GM23338 (cell line): Measurements from ENCODE around the gene SRCIN1. TPM values are rescaled to one million over a fixed set of nuclear protein-coding genes. Genes with fewer than 3 reads are reported as not detected.

ENCODE experiments used
- ATAC-seq: fragments of 200-7000 bp; cut with Tn5 transposase; 3 replicates; pipeline ENCODE4 v1.9.1; 2020
- DNase-seq: peaks from one replicate; pipeline ENCODE4 v3.0.0-alpha.2; 2015; ENCODE audit warnings: low spot score
- H2AFZ ChIP-seq: fragments of 200-600 bp; sonication (generic); 2 replicates; pipeline ENCODE4 v1.8.0; 2016; ENCODE audit warnings: antibody characterized with exemption, mild to moderate bottlenecking, moderate library complexity
- H3F3A ChIP-seq: fragments of 200-600 bp; sonication (generic); replicated peaks from 2 replicates; pipeline ENCODE4 v1.8.0; 2017; ENCODE audit warnings: antibody characterized with exemption, mixed run types, low read depth
- H3K27ac ChIP-seq: fragments of 200-600 bp; sonication (generic); 2 replicates; pipeline ENCODE4 v1.6.1; 2016; ENCODE audit warnings: low read depth
- H3K27me3 ChIP-seq: fragments of 200-600 bp; sonication (generic); 2 replicates; pipeline ENCODE4 v1.8.0; 2016; ENCODE audit warnings: mild to moderate bottlenecking, mixed run types, moderate library complexity; ENCODE audit not compliant: insufficient read depth
- H3K36me3 ChIP-seq: fragments of 200-600 bp; sonication (generic); 2 replicates; pipeline ENCODE4 v1.8.0; 2016; ENCODE audit warnings: mild to moderate bottlenecking; ENCODE audit not compliant: insufficient read depth
- H3K4me1 ChIP-seq: fragments of 200-600 bp; sonication (generic); 2 replicates; pipeline ENCODE4 v1.8.0; 2016; ENCODE audit warnings: mild to moderate bottlenecking, moderate library complexity; ENCODE audit not compliant: insufficient read depth
- H3K4me2 ChIP-seq: fragments of 200-600 bp; sonication (generic); 2 replicates; pipeline ENCODE4 v1.7.1; 2017; ENCODE audit warnings: mixed run types
- H3K4me3 ChIP-seq: fragments of 200-600 bp; sonication (generic); 2 replicates; pipeline ENCODE4 v1.6.1; 2016; ENCODE audit warnings: mixed run types
- H3K79me2 ChIP-seq: fragments of 200-600 bp; sonication (generic); replicated peaks from 2 replicates; pipeline ENCODE4 v1.8.0; 2017; ENCODE audit warnings: mild to moderate bottlenecking; ENCODE audit not compliant: insufficient read depth
- H3K9me2 ChIP-seq: fragments of 200-600 bp; sonication (generic); 2 replicates; pipeline ENCODE4 v1.8.0; 2017; ENCODE audit not compliant: insufficient read depth
- H4K20me1 ChIP-seq: fragments of 200-600 bp; sonication (generic); replicated peaks from 2 replicates; pipeline ENCODE4 v1.8.0; 2017; ENCODE audit warnings: mild to moderate bottlenecking; ENCODE audit not compliant: insufficient read depth
- H3K27ac Mint-ChIP-seq: 2 replicates; pipeline ENCODE4 v1.8.0; 2020; ENCODE audit warnings: inconsistent platforms, mild to moderate bottlenecking, moderate library complexity, mixed read lengths
- H3K27me3 Mint-ChIP-seq: 3 replicates; pipeline ENCODE4 v1.8.0; 2022; ENCODE audit warnings: low read depth, mild to moderate bottlenecking, moderate library complexity, mixed read lengths, inconsistent platforms; ENCODE audit not compliant: insufficient read depth, poor library complexity
- H3K36me3 Mint-ChIP-seq: 3 replicates; pipeline ENCODE4 v1.8.0; 2021; ENCODE audit warnings: low read depth, mild to moderate bottlenecking, inconsistent platforms, moderate library complexity, mixed read lengths
- H3K4me1 Mint-ChIP-seq: 3 replicates; pipeline ENCODE4 v1.8.0; 2020; ENCODE audit warnings: mild to moderate bottlenecking, inconsistent platforms, mixed read lengths
- H3K4me3 Mint-ChIP-seq: 3 replicates; pipeline ENCODE4 v1.8.0; 2021; ENCODE audit warnings: moderate library complexity, mild to moderate bottlenecking, inconsistent platforms, mixed read lengths
- H3K9me3 Mint-ChIP-seq: 3 replicates; pipeline ENCODE4 v1.8.0; 2020; ENCODE audit warnings: moderate library complexity, mild to moderate bottlenecking, inconsistent platforms, mixed read lengths
- CREB1 ChIP-seq: fragments of 250-450 bp; sonication (Bioruptor Pico); IDR thresholded peaks from 2 replicates; pipeline ENCODE4 v1.5.0; 2020; ENCODE audit warnings: low read depth, mild to moderate bottlenecking, moderate library complexity
- CTCF ChIP-seq, 2 experiments: fragments of 200-600 bp in 1 of 2; sonication (generic) in 1 of 2; conservative IDR thresholded peaks; 2 replicates each; pipeline versions ENCODE4 v1.5.1 to v1.6.1; 2016 to 2017; ENCODE audit warnings: antibody characterized with exemption in 2 of 2, low read depth in 2 of 2, mild to moderate bottlenecking in 2 of 2, moderate library complexity in 1 of 2
- ETS1 ChIP-seq: IDR thresholded peaks from 2 replicates; pipeline ENCODE4 v1.6.1; 2016; ENCODE audit warnings: antibody characterized with exemption
- EZH2 ChIP-seq: fragments of 200-600 bp; sonication (generic); IDR thresholded peaks from one replicate; pipeline ENCODE4 v1.8.0; 2017; ENCODE audit warnings: antibody characterized with exemption, mild to moderate bottlenecking, low read depth; ENCODE audit not compliant: unreplicated experiment
- EZH2phosphoT487 ChIP-seq: fragments of 200-600 bp; sonication (generic); IDR thresholded peaks from one replicate; pipeline ENCODE4 v1.8.1; 2018; ENCODE audit warnings: antibody characterized with exemption; ENCODE audit not compliant: unreplicated experiment
- JUNB ChIP-seq: IDR thresholded peaks from one replicate; pipeline ENCODE4 v1.6.1; 2016; ENCODE audit warnings: antibody characterized with exemption; ENCODE audit not compliant: unreplicated experiment
- NANOG ChIP-seq: IDR thresholded peaks from 2 replicates; pipeline ENCODE4 v1.6.1; 2016; ENCODE audit warnings: antibody characterized with exemption, borderline replicate concordance
- POLR2AphosphoS5 ChIP-seq: IDR thresholded peaks from 2 replicates; pipeline ENCODE4 v1.6.1; 2016; ENCODE audit warnings: antibody characterized with exemption, low read depth
- REST ChIP-seq: IDR thresholded peaks from one replicate; pipeline ENCODE4 v1.6.1; 2018; ENCODE audit warnings: antibody characterized with exemption; ENCODE audit not compliant: unreplicated experiment
- STAT1 ChIP-seq: IDR thresholded peaks from one replicate; pipeline ENCODE4 v1.6.1; 2016; ENCODE audit warnings: antibody characterized with exemption; ENCODE audit not compliant: unreplicated experiment
- ZNF114 ChIP-seq: fragments of 250-450 bp; sonication (Bioruptor Pico); IDR thresholded peaks from 2 replicates; pipeline ENCODE4 v1.5.0; 2020; ENCODE audit warnings: mild to moderate bottlenecking, moderate library complexity
- ZNF331 ChIP-seq: fragments of 250-450 bp; sonication (Bioruptor Pico); IDR thresholded peaks from 2 replicates; pipeline ENCODE4 v1.5.0; 2020; ENCODE audit warnings: low read depth, mild to moderate bottlenecking, moderate library complexity
- ZNF462 ChIP-seq: fragments of 250-450 bp; sonication (Bioruptor Pico); IDR thresholded peaks from 2 replicates; pipeline ENCODE4 v1.5.0; 2020; ENCODE audit warnings: mild to moderate bottlenecking, moderate library complexity
- polyA plus RNA-seq: library from polyadenylated mRNA; unstranded; fragments of >200 nt; fragmentation: Nextera tagmentation; extraction: Ambion mirVana; gene quantifications from 2 replicates; pipeline ENCODE4 v1.2.1, GENCODE V29; 2016
- total RNA-seq: library from RNA; depleted of rRNA; stranded (reverse); fragments of >200 nt; shearing (Covaris generic); gene quantifications from 2 replicates; pipeline ENCODE4 v1.2.3, GENCODE V29; 2014

The SRCIN1 gene
- total and polyA plus RNA-seq, 2 experiments from 2014 or later, result 0.87 to 2.2 TPM

GRCh38 chr17:38567350-38567749 lies 38.4 kb downstream of the SRCIN1 start:
- H3K4me1 ChIP-seq, result peaks cover 22% of the 10 kb centered on the region

More at GRCh38 chr17:38567350-38567749, 38.4 kb downstream of the SRCIN1 start:
- no peak overlapping the region for H3K27ac Mint-ChIP-seq
- Histone ChIP-seq H3K4me3 (no peak overlapping the region), H3F3A (peaks cover 8% of the 10 kb centered on the region; the same call in 1 of the 2 replicates), H3K4me2 (no peak overlapping the region), H3K27me3 (peaks cover 98% of the 10 kb centered on the region), H3K36me3 (no peaks in the 10 kb centered on the region), H2AFZ (no peak overlapping the region), H3K27ac (no peak overlapping the region), H3K9me2 (no peaks in the 10 kb centered on the region), H3K79me2 (no peaks in the 10 kb centered on the region), H4K20me1 (no peaks in the 10 kb centered on the region; the same call in 1 of the 2 replicates)
- no peak overlapping the region for H3K4me3 Mint-ChIP-seq
- no peak for ATAC-seq
- H3K27me3 Mint-ChIP-seq, result peaks cover 93% of the 10 kb centered on the region
- DNase-seq, result no peak
- H3K9me3 Mint-ChIP-seq, result no peaks in the 10 kb centered on the region
- H3K36me3 Mint-ChIP-seq, result no peaks in the 10 kb centered on the region; the same call in 2 of the 3 replicates
- peaks cover 41% of the 10 kb centered on the region for H3K4me1 Mint-ChIP-seq
- TF ChIP-seq NANOG (no peak), ZNF114 (CRISPR knock-in tag) (no peak), JUNB (no peak), ZNF331 (no peak), CREB1 (CRISPR knock-in tag) (no peak), REST (no peak), ETS1 (no peak), ZNF462 (no peak), STAT1 (no peak), POLR2AphosphoS5 (no peak), EZH2 (no peak), CTCF (conservative IDR thresholded peaks at IDR 0.05; ENCODE audit: low read depth in 2 of 2) (no peak), EZH2phosphoT487 (no peak)
